HCT116 (cell line): ENCODE measurements around the gene HIVEP3.

ENCODE experiments used
- CEBPB ChIP-seq: IDR thresholded peaks from 2 replicates; pipeline ENCODE4 v1.6.1; 2012; ENCODE audit warnings: low read depth
- EZH2 ChIP-seq: fragments of 200-600 bp; sonication (generic); IDR thresholded peaks from 2 replicates; pipeline ENCODE4 v1.6.1; 2017; ENCODE audit warnings: antibody characterized with exemption, mixed run types
- EZH2phosphoT487 ChIP-seq: fragments of 200-600 bp; IDR thresholded peaks from 2 replicates; pipeline ENCODE4 v1.6.1; 2018; ENCODE audit warnings: antibody characterized with exemption, borderline replicate concordance
- POLR2A ChIP-seq: IDR thresholded peaks from 2 replicates; pipeline ENCODE4 v1.7.0; 2011; ENCODE audit warnings: borderline replicate concordance; ENCODE audit not compliant: insufficient read depth, insufficient read length; ENCODE audit errors: extremely low read depth
- SIN3A ChIP-seq: IDR thresholded peaks from 2 replicates; pipeline ENCODE4 v1.6.1; 2012; ENCODE audit warnings: low read depth
- ZNF274 ChIP-seq: fragments of 200-500 bp; sonication (Bioruptor generic); IDR thresholded peaks from 2 replicates; pipeline ENCODE4 v1.6.1; 2014; ENCODE audit warnings: mild to moderate bottlenecking, low read depth, low read length, inconsistent platforms
- TF ChIP-seq, protein P1 (sequence below), 3 experiments: fragments of 200-600 bp in 1 of 3; sonication (generic) in 1 of 3; IDR thresholded peaks in 2 of 3; conservative IDR thresholded peaks in 1 of 3; 2 replicates each; pipeline ENCODE4 v1.5.1; 2012 to 2017; ENCODE audit warnings: low read depth in 2 of 3, low read length in 2 of 3, antibody characterized with exemption in 1 of 3, borderline replicate concordance in 1 of 3, control low read depth in 1 of 3, mild to moderate bottlenecking in 1 of 3, mixed read lengths in 1 of 3, mixed run types in 1 of 3, moderate library complexity in 1 of 3; ENCODE audit not compliant: insufficient read depth in 1 of 3
- TF ChIP-seq, protein P2 (sequence below): IDR thresholded peaks from 2 replicates; pipeline ENCODE4 v1.6.1; 2012; ENCODE audit warnings: low read depth

DNA sequence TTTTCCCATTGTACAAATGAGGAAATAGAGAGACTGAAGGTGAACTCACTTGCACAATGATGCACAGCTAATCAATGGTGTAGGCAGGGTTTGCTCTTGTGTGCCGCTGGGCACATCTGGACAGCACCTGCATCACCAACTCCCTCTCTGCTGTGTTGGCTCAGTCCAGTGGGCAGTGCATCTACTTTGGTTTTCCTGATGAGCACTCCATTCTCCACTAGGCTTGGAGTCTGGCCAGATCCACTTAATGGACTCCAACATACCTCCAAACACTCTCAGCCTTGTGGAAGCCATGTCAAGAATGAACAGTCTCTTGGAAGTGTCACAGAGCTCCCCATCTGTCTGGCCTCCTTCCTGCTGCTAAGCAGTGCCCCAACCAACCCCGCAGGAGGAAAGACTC is 152.2 kb downstream of the HIVEP3 start:
- no peak for TF ChIP-seq POLR2A
- TF ChIP-seq, protein P1, sequence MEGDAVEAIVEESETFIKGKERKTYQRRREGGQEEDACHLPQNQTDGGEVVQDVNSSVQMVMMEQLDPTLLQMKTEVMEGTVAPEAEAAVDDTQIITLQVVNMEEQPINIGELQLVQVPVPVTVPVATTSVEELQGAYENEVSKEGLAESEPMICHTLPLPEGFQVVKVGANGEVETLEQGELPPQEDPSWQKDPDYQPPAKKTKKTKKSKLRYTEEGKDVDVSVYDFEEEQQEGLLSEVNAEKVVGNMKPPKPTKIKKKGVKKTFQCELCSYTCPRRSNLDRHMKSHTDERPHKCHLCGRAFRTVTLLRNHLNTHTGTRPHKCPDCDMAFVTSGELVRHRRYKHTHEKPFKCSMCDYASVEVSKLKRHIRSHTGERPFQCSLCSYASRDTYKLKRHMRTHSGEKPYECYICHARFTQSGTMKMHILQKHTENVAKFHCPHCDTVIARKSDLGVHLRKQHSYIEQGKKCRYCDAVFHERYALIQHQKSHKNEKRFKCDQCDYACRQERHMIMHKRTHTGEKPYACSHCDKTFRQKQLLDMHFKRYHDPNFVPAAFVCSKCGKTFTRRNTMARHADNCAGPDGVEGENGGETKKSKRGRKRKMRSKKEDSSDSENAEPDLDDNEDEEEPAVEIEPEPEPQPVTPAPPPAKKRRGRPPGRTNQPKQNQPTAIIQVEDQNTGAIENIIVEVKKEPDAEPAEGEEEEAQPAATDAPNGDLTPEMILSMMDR (IDR thresholded peaks at IDR 0.05 in 2 of 3, conservative IDR thresholded peaks at IDR 0.05 in 1 of 3; ENCODE audit: borderline replicate concordance in 1 of 3, insufficient read depth in 1 of 3, low read depth in 2 of 3, low read length in 2 of 3): no peak
- no peak for TF ChIP-seq EZH2
- no peak for TF ChIP-seq CEBPB
- TF ChIP-seq, protein P2, sequence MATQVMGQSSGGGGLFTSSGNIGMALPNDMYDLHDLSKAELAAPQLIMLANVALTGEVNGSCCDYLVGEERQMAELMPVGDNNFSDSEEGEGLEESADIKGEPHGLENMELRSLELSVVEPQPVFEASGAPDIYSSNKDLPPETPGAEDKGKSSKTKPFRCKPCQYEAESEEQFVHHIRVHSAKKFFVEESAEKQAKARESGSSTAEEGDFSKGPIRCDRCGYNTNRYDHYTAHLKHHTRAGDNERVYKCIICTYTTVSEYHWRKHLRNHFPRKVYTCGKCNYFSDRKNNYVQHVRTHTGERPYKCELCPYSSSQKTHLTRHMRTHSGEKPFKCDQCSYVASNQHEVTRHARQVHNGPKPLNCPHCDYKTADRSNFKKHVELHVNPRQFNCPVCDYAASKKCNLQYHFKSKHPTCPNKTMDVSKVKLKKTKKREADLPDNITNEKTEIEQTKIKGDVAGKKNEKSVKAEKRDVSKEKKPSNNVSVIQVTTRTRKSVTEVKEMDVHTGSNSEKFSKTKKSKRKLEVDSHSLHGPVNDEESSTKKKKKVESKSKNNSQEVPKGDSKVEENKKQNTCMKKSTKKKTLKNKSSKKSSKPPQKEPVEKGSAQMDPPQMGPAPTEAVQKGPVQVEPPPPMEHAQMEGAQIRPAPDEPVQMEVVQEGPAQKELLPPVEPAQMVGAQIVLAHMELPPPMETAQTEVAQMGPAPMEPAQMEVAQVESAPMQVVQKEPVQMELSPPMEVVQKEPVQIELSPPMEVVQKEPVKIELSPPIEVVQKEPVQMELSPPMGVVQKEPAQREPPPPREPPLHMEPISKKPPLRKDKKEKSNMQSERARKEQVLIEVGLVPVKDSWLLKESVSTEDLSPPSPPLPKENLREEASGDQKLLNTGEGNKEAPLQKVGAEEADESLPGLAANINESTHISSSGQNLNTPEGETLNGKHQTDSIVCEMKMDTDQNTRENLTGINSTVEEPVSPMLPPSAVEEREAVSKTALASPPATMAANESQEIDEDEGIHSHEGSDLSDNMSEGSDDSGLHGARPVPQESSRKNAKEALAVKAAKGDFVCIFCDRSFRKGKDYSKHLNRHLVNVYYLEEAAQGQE: no peak
- no peak for TF ChIP-seq ZNF274
- no peak for TF ChIP-seq SIN3A
- no peak for TF ChIP-seq EZH2phosphoT487
